H9 (cell line): Measurements from ENCODE around the gene GNA15. TPM values are rescaled to one million over a fixed set of nuclear protein-coding genes. Genes with fewer than 3 reads are reported as not detected.

Experiments used
- DNase-seq: peaks from one replicate; pipeline ENCODE4 v3.0.0-alpha.2; 2017
- H2AFZ ChIP-seq: one replicate; pipeline ENCODE4 v1.6.1; 2013; ENCODE audit warnings: mild to moderate bottlenecking, low read length, control low read depth, moderate library complexity
- H2AK5ac ChIP-seq: 2 replicates; pipeline ENCODE4 v1.6.1; 2013; ENCODE audit warnings: low read length, control low read depth, mixed read lengths; ENCODE audit not compliant: insufficient read length
- H2BK120ac ChIP-seq: one replicate; pipeline ENCODE4 v1.6.1; 2013; ENCODE audit warnings: low read depth, mild to moderate bottlenecking, low read length, control low read depth, inconsistent platforms; ENCODE audit not compliant: poor library complexity, severe bottlenecking
- H2BK12ac ChIP-seq: 2 replicates; pipeline ENCODE4 v1.6.1; 2013; ENCODE audit warnings: low read length, control low read depth, mixed read lengths, low read depth; ENCODE audit not compliant: insufficient read length
- H2BK15ac ChIP-seq: 2 replicates; pipeline ENCODE4 v1.6.1; 2013; ENCODE audit warnings: low read depth, low read length, control low read depth
- H2BK20ac ChIP-seq: one replicate; pipeline ENCODE4 v1.6.1; 2013; ENCODE audit warnings: low read depth, mild to moderate bottlenecking, low read length, control low read depth, inconsistent platforms; ENCODE audit not compliant: poor library complexity, severe bottlenecking
- H2BK5ac ChIP-seq: 2 replicates; pipeline ENCODE4 v1.6.1; 2013; ENCODE audit warnings: low read length, control low read depth, mixed read lengths; ENCODE audit not compliant: insufficient read length
- H3K14ac ChIP-seq: 2 replicates; pipeline ENCODE4 v1.6.1; 2013; ENCODE audit warnings: low read length, control low read depth; ENCODE audit not compliant: insufficient read depth
- H3K18ac ChIP-seq: 2 replicates; pipeline ENCODE4 v1.6.1; 2013; ENCODE audit warnings: low read depth, mild to moderate bottlenecking, mixed read lengths, low read length, control low read depth; ENCODE audit not compliant: insufficient read length
- H3K23ac ChIP-seq: 2 replicates; pipeline ENCODE4 v1.6.1; 2013; ENCODE audit warnings: low read length, control low read depth, mixed read lengths, low read depth; ENCODE audit not compliant: insufficient read length
- H3K23me2 ChIP-seq: 2 replicates; pipeline ENCODE4 v1.6.1; 2013; ENCODE audit warnings: low read depth, mild to moderate bottlenecking, mixed read lengths, low read length, control low read depth; ENCODE audit not compliant: insufficient read length, poor library complexity, severe bottlenecking
- H3K27ac ChIP-seq: 2 replicates; pipeline ENCODE4 v1.5.1; 2013; ENCODE audit warnings: low read length, control low read depth, mixed read lengths, low read depth; ENCODE audit not compliant: insufficient read length
- H3K27me3 ChIP-seq: 2 replicates; pipeline ENCODE4 v1.6.1; 2013; ENCODE audit warnings: low read length, control low read depth, inconsistent platforms; ENCODE audit not compliant: insufficient read depth
- H3K4ac ChIP-seq: 2 replicates; pipeline ENCODE4 v1.6.1; 2013; ENCODE audit warnings: low read depth, mild to moderate bottlenecking, control low read depth, inconsistent platforms, low read length, moderate library complexity
- H3K4me1 ChIP-seq: 2 replicates; pipeline ENCODE4 v1.6.1; 2013; ENCODE audit warnings: low read length, control low read depth, inconsistent platforms; ENCODE audit not compliant: insufficient read depth
- H3K4me2 ChIP-seq: 2 replicates; pipeline ENCODE4 v1.6.1; 2013; ENCODE audit warnings: low read length, control low read depth, mixed read lengths; ENCODE audit not compliant: insufficient read length, insufficient read depth
- H3K56ac ChIP-seq: 2 replicates; pipeline ENCODE4 v1.6.1; 2013; ENCODE audit warnings: low read depth, mild to moderate bottlenecking, mixed read lengths, low read length, control low read depth; ENCODE audit not compliant: insufficient read length
- H3K79me1 ChIP-seq: 2 replicates; pipeline ENCODE4 v1.6.1; 2013; ENCODE audit warnings: low read depth, mild to moderate bottlenecking, moderate library complexity, low read length, control low read depth, inconsistent platforms; ENCODE audit not compliant: insufficient read depth, poor library complexity, severe bottlenecking
- H3K79me2 ChIP-seq: 2 replicates; pipeline ENCODE4 v1.6.1; 2013; ENCODE audit warnings: low read length, control low read depth, inconsistent platforms; ENCODE audit not compliant: insufficient read depth
- H3K9ac ChIP-seq: 2 replicates; pipeline ENCODE4 v1.6.1; 2013; ENCODE audit warnings: low read length, control low read depth, mixed read lengths; ENCODE audit not compliant: insufficient read length; ENCODE audit errors: extremely low read depth
- H3K9me3 ChIP-seq: one replicate; pipeline ENCODE4 v1.6.1; 2013; ENCODE audit warnings: low read depth, low read length, inconsistent platforms; ENCODE audit not compliant: control insufficient read depth
- H3T11ph ChIP-seq: one replicate; pipeline ENCODE4 v1.6.1; 2013; ENCODE audit warnings: mild to moderate bottlenecking, low read length, control low read depth, inconsistent platforms
- H4K20me1 ChIP-seq: one replicate; pipeline ENCODE4 v1.6.1; 2013; ENCODE audit not compliant: control insufficient read depth, insufficient read length, insufficient read depth
- H4K5ac ChIP-seq: 2 replicates; pipeline ENCODE4 v1.6.1; 2013; ENCODE audit warnings: low read depth, mild to moderate bottlenecking, mixed read lengths, low read length, control low read depth; ENCODE audit not compliant: insufficient read length
- H4K8ac ChIP-seq: replicated peaks from 2 replicates; pipeline ENCODE4 v1.6.1; 2013; ENCODE audit warnings: low read length, control low read depth, mixed read lengths, low read depth; ENCODE audit not compliant: insufficient read length
- H4K91ac ChIP-seq: 2 replicates; pipeline ENCODE4 v1.6.1; 2013; ENCODE audit warnings: low read depth, mild to moderate bottlenecking, moderate library complexity, mixed read lengths, low read length, control low read depth; ENCODE audit not compliant: insufficient read length
- H3K27ac Mint-ChIP-seq, 3 experiments: 2 replicates in 2 of 3; 3 replicates in 1 of 3; pipeline ENCODE4 v1.8.0; 2020 to 2021; ENCODE audit warnings: mixed read lengths in 3 of 3, mild to moderate bottlenecking in 1 of 3, moderate library complexity in 1 of 3
- H3K27me3 Mint-ChIP-seq: 2 replicates; pipeline ENCODE4 v1.8.0; 2021; ENCODE audit warnings: low read depth, mild to moderate bottlenecking, moderate library complexity, mixed read lengths
- H3K36me3 Mint-ChIP-seq, 3 experiments: 2 replicates in 2 of 3; 3 replicates in 1 of 3; pipeline ENCODE4 v1.8.0; 2020 to 2021; ENCODE audit warnings: low read depth in 3 of 3, mixed read lengths in 3 of 3; ENCODE audit not compliant: insufficient read depth in 1 of 3
- H3K4me1 Mint-ChIP-seq, 2 experiments: 2 replicates each; pipeline ENCODE4 v1.8.0; 2020; ENCODE audit warnings: mixed read lengths in 2 of 2
- H3K4me3 Mint-ChIP-seq, 2 experiments: 2 replicates in 1 of 2; 3 replicates in 1 of 2; pipeline ENCODE4 v1.8.0; 2020 to 2021; ENCODE audit warnings: mild to moderate bottlenecking in 2 of 2, mixed read lengths in 2 of 2, moderate library complexity in 1 of 2
- H3K9me3 Mint-ChIP-seq, 2 experiments: 2 replicates in 1 of 2; 3 replicates in 1 of 2; pipeline ENCODE4 v1.8.0; 2020; ENCODE audit warnings: mild to moderate bottlenecking in 2 of 2, mixed read lengths in 2 of 2, moderate library complexity in 1 of 2
- CTCF ChIP-seq: fragments of 200-600 bp; sonication (generic); conservative IDR thresholded peaks from 3 replicates; pipeline ENCODE4 v1.8.0; 2021; ENCODE audit warnings: antibody characterized with exemption, mild to moderate bottlenecking
- WGBS: extraction: QIAGEN DNeasy Blood & Tissue Kit; methylation state at CpG from one replicate; pipeline ENCODE4 v1.1.7; 2013; ENCODE audit warnings: missing lambda C conversion rate, low lambda C conversion rate, mixed read lengths; ENCODE audit not compliant: insufficient read length; ENCODE audit errors: extremely low coverage; 5-methylcytosine and 5-hydroxymethylcytosine counted together
- total RNA-seq: library from RNA; stranded (reverse); gene quantifications from 2 replicates; pipeline ENCODE4 v1.2.1, GENCODE V29; 2021

The GNA15 gene
- total RNA-seq, 1 experiment from 2014 or later, result not detected

GRCh38 chr19:3096902-3097326 is 38.9 kb upstream of the GNA15 start:
- Histone ChIP-seq H2AK5ac (no peak overlapping the region), H3K9ac (no peak overlapping the region), H4K91ac (peak overlapping the region; percentile 64), H3K27me3 (no peaks in the 10 kb centered on the region), H3K9me3 (no peaks in the 10 kb centered on the region), H3T11ph (no peak overlapping the region), H3K56ac (no peak overlapping the region), H3K79me1 (peaks cover 13% of the 10 kb centered on the region), H4K20me1 (peaks cover 10% of the 10 kb centered on the region), H3K4me2 (no peak overlapping the region), H3K18ac (no peak overlapping the region), H2BK20ac (no peak overlapping the region), H3K27ac (no peak overlapping the region), H2AFZ (no peak overlapping the region), H2BK120ac (no peak overlapping the region), H2BK15ac (no peak overlapping the region), H3K4ac (no peak overlapping the region), H3K23me2 (peaks cover 20% of the 10 kb centered on the region), H3K79me2 (peaks cover 26% of the 10 kb centered on the region; the same call in 1 of the 2 replicates), H3K14ac (no peak overlapping the region; the same call in 1 of the 2 replicates), H3K4me1 (no peaks in the 10 kb centered on the region; the same call in 1 of the 2 replicates), H4K8ac (no peak overlapping the region), H4K5ac (no peak overlapping the region), H2BK5ac (no peak overlapping the region), H3K23ac (no peak overlapping the region), H2BK12ac (no peak overlapping the region)
- no peak for TF ChIP-seq CTCF
- Mint-ChIP-seq H3K9me3 (no peaks in the 10 kb centered on the region), H3K27me3 (peaks cover 2% of the 10 kb centered on the region), H3K36me3 (no peaks in the 10 kb centered on the region), H3K27ac (no peak overlapping the region; a peak in 1 of 7 replicates), H3K4me1 (peaks cover 16 to 20% of the 10 kb centered on the region in 2 experiments; a peak in 3 of 4 replicates), H3K4me3 (no peak overlapping the region)
- WGBS, result no CpG with 5 or more reads among the region's 11 CpGs
- no peak for DNase-seq
